ENCODE data around the gene KIF2A. TPM values are rescaled to one million over a fixed set of nuclear protein-coding genes. Genes with fewer than 3 reads are reported as not detected.

KIF2A gene
- total and polyA plus RNA-seq, 9 of the 15 experiments (the other 6 are each of a cell fraction or from before 2014, with no cell fraction given) = 42.6 to 126 (median 77.6) TPM

GRCh38 chr5:62305358-62305714, 670 bp upstream of the KIF2A start:
- DNase-seq (ENCODE audit: extremely low read depth in 1 of 4, low spot score in 3 of 4) (no peak), ATAC-seq (no peak), FAIRE-seq (no peak)
- CTCF ChIA-PET (ENCODE audit: low intra/inter-chr PET ratio) = interaction anchor here (0.7 kb wide), 1 partner anchor 58 kb away, joined by 4 read pairs; no protein-coding TSS in a partner anchor
- no peaks in the 10 kb centered on the region for H3K9me3 ChIP-seq (replicated peaks; ENCODE audit: control insufficient read depth, insufficient read depth, low read depth, low read length)
- H3K27me3 ChIP-seq (ENCODE audit: control insufficient read depth in 2 of 2, insufficient read depth in 2 of 2, low read length in 2 of 2) = no peaks in the 10 kb centered on the region
- H3K9ac ChIP-seq (ENCODE audit: insufficient read depth in 1 of 2, low read depth in 2 of 2, low read length in 2 of 2) = peak overlapping the region; percentile 61 to 73; a peak in 3 of 4 replicates
- H3K36me3 ChIP-seq (ENCODE audit: control insufficient read depth, insufficient read depth, low read length) = peaks cover 15% of the 10 kb centered on the region
- H3K79me2 ChIP-seq (ENCODE audit: control insufficient read depth, insufficient read depth, low read length) = peaks cover 46% of the 10 kb centered on the region
- intact Hi-C loops (cut with micrococcal nuclease) = loop anchor here (5.0 kb wide), 1 partner anchor 43 kb away; no protein-coding TSS in a partner anchor
- in situ Hi-C loops (cut with MboI) = no loop called here
- H4K20me1 ChIP-seq (replicated peaks; ENCODE audit: control insufficient read depth, insufficient read depth, low read length) = peaks cover 11% of the 10 kb centered on the region
- TSS peak; percentile 95 for BruUV-seq (replicated peaks)
- peak overlapping the region; percentile 81 for H3K4me2 ChIP-seq (ENCODE audit: insufficient read depth, low read length)
- peaks cover 19 to 23% of the 10 kb centered on the region in 2 experiments; a peak in 4 of 5 replicates for H3K4me1 ChIP-seq (replicated peaks in 1 of 2; ENCODE audit: control insufficient read depth in 2 of 2, insufficient read depth in 2 of 2, low read length in 2 of 2)
- no peaks in the 10 kb centered on the region for H3K9me1 ChIP-seq (ENCODE audit: control insufficient read depth, insufficient read depth, low read length)
- peak overlapping the region; percentile 97 for H3K4me3 ChIP-seq
- peak overlapping the region; percentile 99 for H2AFZ ChIP-seq (ENCODE audit: low read depth, low read length)
- POLR2A ChIA-PET = interaction anchor here (0.9 to 1.6 kb wide), 9 partner anchors 8 to 100 kb away, joined by 3 to 7 read pairs (median 4); no protein-coding TSS in a partner anchor
- WGBS (ENCODE audit: insufficient coverage, low coverage, missing lambda C conversion rate) = 36% methylated on average over 4 of the region's 4 CpGs
- H3K27ac ChIP-seq (ENCODE audit: extremely low read depth, low read depth, low read length) = peak overlapping the region; percentile 91
- TF ChIP-seq HINFP (tag; conservative IDR thresholded peaks at IDR 0.05; ENCODE audit: low read depth) (0 out of 2 replicates have a peak, but pooled peaks have one; percentile 9), SMAD2 (IDR thresholded peaks at IDR 0.05; ENCODE audit: low read depth, low read length) (no peak), ZNF57 (CRISPR knock-in tag; IDR thresholded peaks at IDR 0.05) (no peak), COPS2 (conservative IDR thresholded peaks at IDR 0.05) (no peak), POLR2B (IDR thresholded peaks at IDR 0.05; ENCODE audit: low read depth, partially characterized antibody) (no peak), SMAD1 (IDR thresholded peaks at IDR 0.05; ENCODE audit: low read depth, low read length, partially characterized antibody) (no peak), HMGXB4 (CRISPR knock-in tag; IDR thresholded peaks at IDR 0.05) (no peak), GATAD2B (IDR thresholded peaks at IDR 0.05; ENCODE audit: borderline replicate concordance) (no peak), ZNF398 (CRISPR knock-in tag; IDR thresholded peaks at IDR 0.05) (no peak), PML (IDR thresholded peaks at IDR 0.05; ENCODE audit: low read length) (no peak), HDAC8 (tag; IDR thresholded peaks at IDR 0.05) (no peak), MCM7 (IDR thresholded peaks at IDR 0.05) (no peak), TCF7L2 (IDR thresholded peaks at IDR 0.05; ENCODE audit: low read depth, low read length) (no peak), GTF2E2 (tag; IDR thresholded peaks at IDR 0.05) (0 out of 2 replicates have a peak, but pooled peaks have one; percentile 48), ZNF740 (CRISPR knock-in tag; IDR thresholded peaks at IDR 0.05) (no peak), ZNF740 (tag; IDR thresholded peaks at IDR 0.05) (peak in 1 of 2 experiments; percentile 80; a peak in 2 of 4 replicates)
